Pericardium fibroblast (primary cell): Measurements from ENCODE around the gene INTS15. TPM values are rescaled to one million over a fixed set of nuclear protein-coding genes. Genes with fewer than 3 reads are reported as not detected.

Source experiments
- total RNA-seq: library from RNA; depleted of rRNA; stranded (reverse); fragments of >200 nt; gene quantifications from 2 replicates; pipeline ENCODE4 v1.2.3, GENCODE V29; 2015

INTS15 gene
- 24.2 and 24.9 TPM in 2 replicates for total RNA-seq

DNA sequence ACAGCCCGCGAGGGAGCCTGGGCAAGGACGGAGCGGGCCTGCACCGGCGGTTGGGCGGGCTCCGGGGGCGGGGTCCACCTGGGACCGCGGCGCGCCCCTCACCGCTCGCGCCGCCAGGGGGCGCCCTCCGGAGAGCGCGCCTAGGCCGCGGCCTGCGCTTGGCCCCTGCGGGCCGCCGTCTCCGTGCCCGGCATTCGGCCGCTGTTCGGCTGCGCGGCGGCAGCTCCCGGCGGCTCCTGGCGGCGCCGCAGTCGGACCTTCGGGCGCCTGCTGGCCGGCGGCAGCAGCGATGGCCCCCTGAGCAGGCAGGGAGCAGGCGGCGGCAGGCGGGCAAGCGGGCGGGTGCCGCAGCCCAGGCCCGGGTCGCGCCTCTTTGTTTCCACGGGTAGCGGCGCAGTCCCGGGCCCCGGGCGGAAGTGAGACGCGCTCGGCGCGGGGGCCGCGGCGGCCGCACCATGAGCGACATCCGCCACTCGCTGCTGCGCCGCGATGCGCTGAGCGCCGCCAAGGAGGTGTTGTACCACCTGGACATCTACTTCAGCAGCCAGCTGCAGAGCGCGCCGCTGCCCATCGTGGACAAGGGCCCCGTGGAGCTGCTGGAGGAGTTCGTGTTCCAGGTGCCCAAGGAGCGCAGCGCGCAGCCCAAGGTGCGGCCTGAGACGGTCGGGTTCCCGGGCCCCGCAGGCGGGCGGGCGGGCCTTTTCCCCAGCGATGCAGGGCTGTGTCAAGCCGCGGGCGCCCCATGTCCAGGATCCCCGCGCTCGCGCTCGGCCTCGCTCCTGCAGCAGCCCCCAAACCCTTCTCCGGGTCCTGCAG, at the start of gene INTS15:
TSS of gene INTS15 (plus strand) at position 193 of the 816 bp plus-strand sequence. CDS start at position 456, 263 bp downstream.

DNA sequence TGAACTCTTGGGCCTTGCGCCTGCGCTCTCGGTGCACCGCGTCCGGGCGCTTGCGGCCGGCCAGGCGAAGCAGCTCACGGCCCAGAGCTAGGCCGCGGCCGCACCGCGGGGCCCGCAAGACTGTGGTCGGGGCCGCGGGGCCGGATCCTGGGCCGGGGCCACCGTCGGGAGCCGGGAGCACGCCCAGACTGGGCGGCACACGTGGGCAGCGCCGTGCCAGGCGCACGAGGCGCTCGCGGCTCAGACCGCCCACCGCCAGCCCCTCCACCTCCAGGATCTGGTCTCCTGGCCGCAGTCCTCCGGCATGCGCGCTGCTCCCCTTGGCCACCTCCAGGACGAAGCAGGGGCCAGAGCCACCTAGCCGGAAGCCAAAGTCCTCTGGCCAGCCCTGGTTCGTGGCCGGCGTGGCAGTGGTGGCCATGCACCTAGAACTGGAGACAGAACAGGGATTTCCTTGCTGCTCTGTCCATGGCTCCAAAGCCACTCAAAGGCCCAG, 38.8 kb upstream of the INTS15 start, which contains the start of gene GRID2IP:
TSS of gene GRID2IP (minus strand) at position 446 of the 496 bp plus-strand sequence. CDS start at position 421, 25 bp downstream.

DNA sequence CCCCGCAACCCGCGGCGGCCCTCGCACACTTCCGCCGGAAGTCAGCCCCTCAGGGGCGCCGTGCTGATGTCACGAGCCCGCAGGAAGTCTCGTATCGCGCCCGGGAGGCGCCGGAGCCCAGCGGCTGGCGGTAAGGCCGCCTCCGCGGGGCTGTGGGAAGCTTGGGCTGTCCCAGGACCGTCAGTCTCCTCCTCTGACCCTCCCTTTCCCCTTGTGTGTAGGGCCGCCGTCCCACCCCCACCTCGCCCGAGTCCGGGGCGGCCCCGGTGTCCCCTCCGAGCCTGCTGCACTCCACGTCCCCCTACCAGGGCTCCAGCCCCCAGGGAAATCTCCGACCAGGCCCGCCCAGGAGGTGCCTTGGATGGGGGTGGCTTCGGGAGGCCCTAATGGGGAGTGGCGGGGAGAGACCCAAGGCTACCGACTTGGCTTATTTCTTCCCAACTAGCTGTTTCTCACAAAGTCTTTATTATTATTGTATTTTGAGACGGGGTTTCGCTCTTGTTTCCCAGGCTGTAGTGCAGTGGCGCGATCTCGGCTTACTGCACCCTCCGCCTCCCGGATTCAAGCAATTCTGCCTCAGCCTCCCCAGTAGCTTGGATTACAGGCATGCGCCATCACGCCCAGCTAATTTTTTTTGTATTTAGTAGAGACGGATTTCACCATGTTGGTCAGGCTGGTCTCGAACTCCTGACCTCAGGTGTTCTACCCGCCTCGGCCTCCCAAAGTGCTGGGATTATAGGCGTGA, 12.3 kb upstream of the INTS15 start, which contains the start of gene ZDHHC4:
TSS of gene ZDHHC4 (plus strand) at position 86 of the 745 bp plus-strand sequence. CDS start 3,108 bp downstream, outside the sequence.

DNA sequence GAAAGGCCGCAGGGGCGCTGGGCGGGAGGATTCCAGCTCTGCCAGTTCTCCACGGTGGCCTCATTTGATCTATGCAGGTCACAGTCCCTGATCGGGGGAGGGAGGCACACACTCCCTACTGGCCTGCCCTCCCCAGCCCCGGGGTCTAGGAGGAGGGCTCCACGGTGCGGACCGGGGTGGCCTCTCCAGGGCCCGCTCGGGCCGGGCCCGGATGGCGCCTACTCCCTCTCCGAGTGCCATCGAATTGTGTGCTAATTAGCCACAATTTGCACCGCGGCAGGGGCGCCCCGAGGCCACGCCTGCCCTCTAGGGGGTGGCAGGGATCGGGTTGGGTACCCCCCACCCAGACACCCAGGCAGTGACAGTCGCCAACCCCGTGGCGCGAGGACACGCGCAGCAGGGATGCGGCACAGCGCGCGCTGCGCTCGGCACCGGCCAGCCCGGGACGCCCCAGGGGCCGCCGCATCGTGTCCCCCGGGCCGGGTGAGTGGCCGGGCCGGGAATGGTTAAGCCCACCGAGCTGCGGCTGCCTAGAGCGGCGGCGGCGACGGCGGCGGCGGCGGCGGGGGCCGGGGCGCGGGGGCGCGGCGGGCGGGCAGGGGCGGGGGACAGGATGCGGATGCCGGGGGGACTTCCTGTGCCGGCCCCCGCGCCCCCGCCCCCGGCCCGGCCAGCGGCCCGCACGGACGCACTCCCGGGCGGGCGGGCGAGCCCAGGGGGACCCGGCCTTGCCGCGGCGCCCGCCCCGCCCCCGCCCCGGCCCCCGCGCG, 25.3 kb downstream of the INTS15 start, which contains the start of gene ZNF853:
TSS of gene ZNF853 (plus strand) at position 658 of the 770 bp plus-strand sequence. CDS start 565 bp downstream, outside the sequence.

DNA sequence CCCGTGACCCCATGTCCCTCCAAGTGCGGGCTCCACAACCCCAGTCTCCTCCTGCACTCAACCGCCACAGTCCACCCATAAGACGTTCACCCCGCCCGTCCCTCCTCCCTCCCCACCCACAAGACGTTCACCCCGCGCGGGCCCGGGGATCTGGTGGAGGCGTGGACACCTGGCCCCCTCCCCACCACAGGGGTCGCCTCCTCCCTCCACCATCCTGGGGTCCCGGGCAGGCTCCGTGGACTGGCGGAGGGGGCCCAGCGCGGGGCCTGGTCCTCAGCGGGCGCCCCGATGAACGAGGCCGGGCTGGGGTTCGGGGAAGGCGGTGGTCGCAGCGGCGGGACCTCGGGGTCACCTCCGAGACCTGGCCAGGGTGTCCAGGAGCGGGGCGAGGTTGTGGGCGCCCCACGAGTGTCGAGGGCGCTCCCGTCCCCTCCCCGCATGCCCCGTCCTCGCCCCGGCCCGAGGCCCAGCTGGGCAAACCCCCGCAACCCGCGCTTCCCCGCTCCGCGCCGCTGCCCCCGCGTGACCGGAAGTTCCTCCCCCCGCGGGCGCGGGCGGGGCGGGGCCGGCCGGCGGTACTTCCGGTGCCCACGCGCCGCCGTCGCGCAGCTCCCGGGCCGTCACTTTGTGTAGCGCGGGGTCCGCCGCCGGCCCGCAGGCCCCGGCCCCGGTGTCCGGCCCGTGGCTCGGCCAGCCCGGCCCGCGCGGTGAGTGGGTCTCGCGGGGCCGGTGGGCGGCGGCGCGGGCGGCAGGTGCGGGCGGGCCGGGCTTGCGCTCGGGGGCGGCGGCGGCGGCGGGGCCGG, 47.1 kb downstream of the INTS15 start, which contains the start of gene ZNF316:
TSS of gene ZNF316 (plus strand) at position 578 of the 803 bp plus-strand sequence. CDS start 5,092 bp downstream, outside the sequence.

Other genes starting within 250 kb of the INTS15 start
- gene FAM220A, start 241.1 kb upstream of the INTS15 start, total RNA-seq = 21.2 and 21.7 TPM in 2 replicates
- gene RAC1, start 215.5 kb upstream of the INTS15 start, total RNA-seq = 136 and 162 TPM in 2 replicates
- 9.0 and 13.2 TPM in 2 replicates for gene DAGLB, start 142.1 kb upstream of the INTS15 start, total RNA-seq
- 167 and 248 TPM in 2 replicates for gene KDELR2, start 105.9 kb upstream of the INTS15 start, total RNA-seq
- 0.09 TPM in 1 of 2 replicates, not detected in the other for gene GRID2IP, start 38.6 kb upstream of the INTS15 start, total RNA-seq
- 65.7 and 79.8 TPM in 2 replicates for gene ZDHHC4, start 12.6 kb upstream of the INTS15 start, total RNA-seq
- 2.9 and 3.3 TPM in 2 replicates for gene ZNF853, start 25.6 kb downstream of the INTS15 start, total RNA-seq
- gene ZNF316, start 47.3 kb downstream of the INTS15 start, total RNA-seq = 10.1 and 16.7 TPM in 2 replicates
- 14.1 and 15.3 TPM in 2 replicates for gene ZNF12, start 116.9 kb downstream of the INTS15 start, total RNA-seq
- gene RSPH10B2, start 164.1 kb downstream of the INTS15 start, total RNA-seq = not detected in 2 replicates
- gene CCZ1B, start 236.3 kb downstream of the INTS15 start, total RNA-seq = 16.7 and 29.2 TPM in 2 replicates